ENCODE results near the gene MAT1A. TPM values are rescaled to one million over a fixed set of nuclear protein-coding genes. Genes with fewer than 3 reads are reported as not detected.

Gene MAT1A
- total and polyA plus RNA-seq, 9 of the 15 experiments (the other 6 are each of a cell fraction or from before 2014, with no cell fraction given), result 0.03 to 0.30 (median 0.11) TPM; not detected in 2

GRCh38 chr10:80289451-80290287 is at the start of gene MAT1A (continued):
- TF ChIP-seq ZNF512 (tag; IDR thresholded peaks at IDR 0.05), result 0 out of 2 replicates have a peak, but pooled peaks have one; percentile 31
- TF ChIP-seq HSF4 (CRISPR knock-in tag; IDR thresholded peaks at IDR 0.05; ENCODE audit: borderline replicate concordance), result no peak
- TF ChIP-seq RFX1 (IDR thresholded peaks at IDR 0.05), result no peak
- TF ChIP-seq TRIM25 (IDR thresholded peaks at IDR 0.05; ENCODE audit: borderline replicate concordance), result no peak
- TF ChIP-seq ZBTB26 (CRISPR knock-in tag; IDR thresholded peaks at IDR 0.05), result no peak
- peak; percentile 78 for TF ChIP-seq FOXJ2 (tag; IDR thresholded peaks at IDR 0.05)
- TF ChIP-seq CBX1 (IDR thresholded peaks at IDR 0.05; ENCODE audit: low read depth), result no peak
- no peak for TF ChIP-seq BRCA1 (IDR thresholded peaks at IDR 0.05)
- no peak for TF ChIP-seq BRCA1 (CRISPR knock-in tag; IDR thresholded peaks at IDR 0.05)
- TF ChIP-seq SREBF1 (IDR thresholded peaks at IDR 0.05; ENCODE audit: borderline replicate concordance, low read depth, low read length), result no peak
- no peak for TF ChIP-seq NRF1 (conservative IDR thresholded peaks at IDR 0.05 in 1 of 2, IDR thresholded peaks at IDR 0.05 in 1 of 2)
- TF ChIP-seq, protein P1, sequence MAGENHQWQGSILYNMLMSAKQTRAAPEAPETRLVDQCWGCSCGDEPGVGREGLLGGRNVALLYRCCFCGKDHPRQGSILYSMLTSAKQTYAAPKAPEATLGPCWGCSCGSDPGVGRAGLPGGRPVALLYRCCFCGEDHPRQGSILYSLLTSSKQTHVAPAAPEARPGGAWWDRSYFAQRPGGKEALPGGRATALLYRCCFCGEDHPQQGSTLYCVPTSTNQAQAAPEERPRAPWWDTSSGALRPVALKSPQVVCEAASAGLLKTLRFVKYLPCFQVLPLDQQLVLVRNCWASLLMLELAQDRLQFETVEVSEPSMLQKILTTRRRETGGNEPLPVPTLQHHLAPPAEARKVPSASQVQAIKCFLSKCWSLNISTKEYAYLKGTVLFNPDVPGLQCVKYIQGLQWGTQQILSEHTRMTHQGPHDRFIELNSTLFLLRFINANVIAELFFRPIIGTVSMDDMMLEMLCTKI (IDR thresholded peaks at IDR 0.05; ENCODE audit: partially characterized antibody), result no peak
- no peak for TF ChIP-seq NFIX (CRISPR knock-in tag; IDR thresholded peaks at IDR 0.05; ENCODE audit: low read depth)
- TF ChIP-seq, protein P2, sequence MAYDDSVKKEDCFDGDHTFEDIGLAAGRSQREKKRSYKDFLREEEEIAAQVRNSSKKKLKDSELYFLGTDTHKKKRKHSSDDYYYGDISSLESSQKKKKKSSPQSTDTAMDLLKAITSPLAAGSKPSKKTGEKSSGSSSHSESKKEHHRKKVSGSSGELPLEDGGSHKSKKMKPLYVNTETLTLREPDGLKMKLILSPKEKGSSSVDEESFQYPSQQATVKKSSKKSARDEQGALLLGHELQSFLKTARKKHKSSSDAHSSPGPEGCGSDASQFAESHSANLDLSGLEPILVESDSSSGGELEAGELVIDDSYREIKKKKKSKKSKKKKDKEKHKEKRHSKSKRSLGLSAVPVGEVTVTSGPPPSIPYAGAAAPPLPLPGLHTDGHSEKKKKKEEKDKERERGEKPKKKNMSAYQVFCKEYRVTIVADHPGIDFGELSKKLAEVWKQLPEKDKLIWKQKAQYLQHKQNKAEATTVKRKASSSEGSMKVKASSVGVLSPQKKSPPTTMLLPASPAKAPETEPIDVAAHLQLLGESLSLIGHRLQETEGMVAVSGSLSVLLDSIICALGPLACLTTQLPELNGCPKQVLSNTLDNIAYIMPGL (CRISPR knock-in tag; IDR thresholded peaks at IDR 0.05), result no peak
- no peak for TF ChIP-seq SAP30 (IDR thresholded peaks at IDR 0.05; ENCODE audit: borderline replicate concordance, insufficient read depth, low read depth, low read length, poor library complexity, severe bottlenecking)
- TF ChIP-seq ZFP1 (CRISPR knock-in tag; IDR thresholded peaks at IDR 0.05), result no peak
- no peak for TF ChIP-seq JUNB (CRISPR knock-in tag; conservative IDR thresholded peaks at IDR 0.05)
- no peak for TF ChIP-seq TAL1 (IDR thresholded peaks at IDR 0.05)
- no peak for TF ChIP-seq ZNF146 (CRISPR knock-in tag; IDR thresholded peaks at IDR 0.05; ENCODE audit: unreplicated experiment)
- no peak for TF ChIP-seq NELFE (IDR thresholded peaks at IDR 0.05; ENCODE audit: insufficient read depth, insufficient read length)

Data from K562 (cell line).